GM12878 (cell line): ENCODE measurements around the gene RBPJ. TPM values are rescaled to one million over a fixed set of nuclear protein-coding genes. Genes with fewer than 3 reads are reported as not detected.

Experiments
- ATAC-seq: fragments of 200-7000 bp; cut with Tn5 transposase; 3 replicates; pipeline ENCODE4 v1.9.1; 2020; ENCODE audit warnings: mild to moderate bottlenecking, moderate library complexity
- BruUV-seq: library from RNA; stranded (reverse); fragments of 400-500 nt; replicated peaks from 2 replicates; lab custom pipeline; 2021; lab: Mats Ljungman, UMichigan
- CTCF ChIA-PET: fragments of 300-600 bp; sonication (Branson Sonifier 250); formaldehyde crosslinking; extraction: SDS; loops from one replicate; lab custom pipeline; 2021; ENCODE audit warnings: inconsistent platforms; lab: Yijun Ruan, JAX
- POLR2A ChIA-PET: fragments of 350-600 bp; formaldehyde crosslinking; extraction: SDS; loops from one replicate; lab custom pipeline; 2021; ENCODE audit warnings: inconsistent platforms; lab: Charles Lee
- RAD21 ChIA-PET: fragments of 300-600 bp; sonication (Branson Sonifier 250); formaldehyde crosslinking; loops from one replicate; lab custom pipeline; 2023; ENCODE audit warnings: antibody characterized with exemption; ENCODE audit not compliant: unreplicated experiment; lab: Charles Lee
- SMC1A ChIA-PET: fragments of 300-600 bp; sonication (Branson Sonifier 250); formaldehyde crosslinking; loops from one replicate; lab custom pipeline; 2023; ENCODE audit not compliant: unreplicated experiment, uncharacterized antibody; lab: Charles Lee
- DNase-seq: peaks from one replicate; pipeline ENCODE4 v3.0.0-alpha.2; 2011; ENCODE audit warnings: low read depth, low spot score
- FAIRE-seq: peaks from 3 replicates; lab custom pipeline; 2011; peaks lifted over from hg19 to GRCh38; lab: Jason Lieb, UNC
- H2AFZ ChIP-seq: 2 replicates; pipeline ENCODE4 v1.6.0; 2011; ENCODE audit warnings: low read depth, low read length, control low read depth; ENCODE audit not compliant: control insufficient read depth
- H3K27ac ChIP-seq: 2 replicates; pipeline ENCODE4 v1.5.1; 2011; ENCODE audit warnings: control low read depth; ENCODE audit not compliant: control insufficient read depth, insufficient read depth
- H3K27me3 ChIP-seq, 2 experiments: replicated peaks in 1 of 2; 2 replicates each; pipeline versions ENCODE4 v1.6.0 to v1.6.1; 2011; ENCODE audit warnings: low read length in 1 of 2; ENCODE audit not compliant: control insufficient read depth in 2 of 2, insufficient read depth in 2 of 2
- H3K36me3 ChIP-seq, 2 experiments: 2 replicates each; pipeline ENCODE4 v1.5.1; 2011; ENCODE audit warnings: low read length in 1 of 2; ENCODE audit not compliant: control insufficient read depth in 2 of 2, insufficient read depth in 2 of 2
- H3K4me1 ChIP-seq: 2 replicates; pipeline ENCODE4 v1.6.1; 2011; ENCODE audit warnings: mild to moderate bottlenecking, low read length, moderate library complexity, mixed read lengths; ENCODE audit not compliant: control insufficient read depth, insufficient read depth
- H3K4me2 ChIP-seq: 2 replicates; pipeline ENCODE4 v1.6.0; 2011; ENCODE audit warnings: control low read depth; ENCODE audit not compliant: control insufficient read depth, insufficient read depth
- H3K4me3 ChIP-seq: fragments of 200-600 bp; sonication (generic); 2 replicates; pipeline ENCODE4 v1.5.1; 2016
- H3K79me2 ChIP-seq: 2 replicates; pipeline ENCODE4 v1.6.0; 2011; ENCODE audit warnings: low read length; ENCODE audit not compliant: control insufficient read depth, insufficient read depth
- H3K9ac ChIP-seq: 2 replicates; pipeline ENCODE4 v1.8.0; 2011; ENCODE audit warnings: low read length, control low read depth, mixed read lengths; ENCODE audit not compliant: control insufficient read depth, insufficient read depth
- H3K9me3 ChIP-seq: replicated peaks from 3 replicates; pipeline ENCODE4 v1.5.1; 2011; ENCODE audit warnings: mild to moderate bottlenecking, low read length; ENCODE audit not compliant: control insufficient read depth, insufficient read depth
- H4K20me1 ChIP-seq: 2 replicates; pipeline ENCODE4 v1.6.0; 2011; ENCODE audit not compliant: control insufficient read depth, insufficient read depth
- CREM ChIP-seq: IDR thresholded peaks from 2 replicates; pipeline ENCODE4 v1.6.1; 2014; ENCODE audit warnings: antibody characterized with exemption, low read depth
- JUNB ChIP-seq: IDR thresholded peaks from 2 replicates; pipeline ENCODE4 v1.6.1; 2016; ENCODE audit warnings: antibody characterized with exemption, mild to moderate bottlenecking
- NFYB ChIP-seq: IDR thresholded peaks from 2 replicates; pipeline ENCODE4 v1.6.1; 2011; ENCODE audit warnings: low read depth, mild to moderate bottlenecking, low read length, improper control_type of control experiment, moderate library complexity; ENCODE audit not compliant: insufficient read depth
- SP1 ChIP-seq: IDR thresholded peaks from one replicate; pipeline ENCODE4 v1.6.1; 2011; ENCODE audit warnings: low read depth, low read length
- ZNF384 ChIP-seq: IDR thresholded peaks from 2 replicates; pipeline ENCODE4 v1.6.1; 2012; ENCODE audit warnings: low read depth, mild to moderate bottlenecking, low read length, improper control_type of control experiment, borderline replicate concordance
- WGBS: methylation state at CpG from one replicate; pipeline ENCODE4 v1.1.6; 2016; ENCODE audit warnings: low lambda C conversion rate; ENCODE audit not compliant: insufficient replicate concordance, insufficient coverage; ENCODE audit errors: missing lambda C conversion rate; 5-methylcytosine and 5-hydroxymethylcytosine counted together
- in situ Hi-C: fragments of 300-500 bp; cut with MboI; formaldehyde crosslinking; loops from 9 replicates; pipeline ENCODE4 v1.14.3; 2018; ENCODE audit warnings: mixed read lengths
- intact Hi-C: fragments of 100-400 bp; cut with micrococcal nuclease; formaldehyde crosslinking; loops from one replicate; pipeline ENCODE4 v1.14.2; 2022; ENCODE audit not compliant: unreplicated experiment
- polyA plus RNA-seq, 11 experiments: library from polyadenylated mRNA; depleted of rRNA in 4 of 11; unstranded in 6 of 11; stranded (reverse) in 5 of 11; fragments of >200 nt; fragmentation: Nextera tagmentation in 4 of 11; fragmentation: Illumina TruSeq in 1 of 11; extraction: Ambion mirVana in 4 of 11; extraction: Trizol in 1 of 11; gene quantifications; 1 replicate in 1 of 11; 2 replicates in 10 of 11; pipeline versions ENCODE4 v1.2.1 to v1.2.3, GENCODE V29; 2011 to 2016; ENCODE audit warnings: inconsistent platforms in 2 of 11, missing spikeins in 2 of 11, low read depth in 1 of 11
- total RNA-seq, 4 experiments: library from RNA; depleted of rRNA in 3 of 4; stranded (reverse); fragments of >200 nt in 3 of 4; fragmentation: Illumina TruSeq in 1 of 4; extraction: Trizol in 1 of 4; gene quantifications; 2 replicates each; pipeline versions ENCODE4 v1.2.1 to v1.2.3, GENCODE V29; 2013 to 2021
- TF ChIP-seq, protein P1 (sequence below): fragments of 450-650 bp; IDR thresholded peaks from 2 replicates; pipeline ENCODE4 v1.6.1; 2016; ENCODE audit warnings: mild to moderate bottlenecking
- TF ChIP-seq, protein P2 (sequence below): fragments of 450-650 bp; IDR thresholded peaks from 2 replicates; pipeline ENCODE4 v1.6.1; 2018; ENCODE audit warnings: borderline replicate concordance, mild to moderate bottlenecking; ENCODE audit not compliant: partially characterized antibody
- TF ChIP-seq, protein P3 (sequence below): fragments of 150-350 bp; IDR thresholded peaks from 2 replicates; pipeline ENCODE4 v1.6.1; 2016; ENCODE audit warnings: low read depth, low read length
- TF ChIP-seq, protein P4 (sequence below): fragments of 450-650 bp; IDR thresholded peaks from 2 replicates; pipeline ENCODE4 v1.6.1; 2017; ENCODE audit warnings: mild to moderate bottlenecking

Gene RBPJ
- total and polyA plus RNA-seq, 10 of the 15 experiments (the other 5 are each of a cell fraction or from before 2014, with no cell fraction given) = 24.5 to 87.6 (median 41.6) TPM

DNA sequence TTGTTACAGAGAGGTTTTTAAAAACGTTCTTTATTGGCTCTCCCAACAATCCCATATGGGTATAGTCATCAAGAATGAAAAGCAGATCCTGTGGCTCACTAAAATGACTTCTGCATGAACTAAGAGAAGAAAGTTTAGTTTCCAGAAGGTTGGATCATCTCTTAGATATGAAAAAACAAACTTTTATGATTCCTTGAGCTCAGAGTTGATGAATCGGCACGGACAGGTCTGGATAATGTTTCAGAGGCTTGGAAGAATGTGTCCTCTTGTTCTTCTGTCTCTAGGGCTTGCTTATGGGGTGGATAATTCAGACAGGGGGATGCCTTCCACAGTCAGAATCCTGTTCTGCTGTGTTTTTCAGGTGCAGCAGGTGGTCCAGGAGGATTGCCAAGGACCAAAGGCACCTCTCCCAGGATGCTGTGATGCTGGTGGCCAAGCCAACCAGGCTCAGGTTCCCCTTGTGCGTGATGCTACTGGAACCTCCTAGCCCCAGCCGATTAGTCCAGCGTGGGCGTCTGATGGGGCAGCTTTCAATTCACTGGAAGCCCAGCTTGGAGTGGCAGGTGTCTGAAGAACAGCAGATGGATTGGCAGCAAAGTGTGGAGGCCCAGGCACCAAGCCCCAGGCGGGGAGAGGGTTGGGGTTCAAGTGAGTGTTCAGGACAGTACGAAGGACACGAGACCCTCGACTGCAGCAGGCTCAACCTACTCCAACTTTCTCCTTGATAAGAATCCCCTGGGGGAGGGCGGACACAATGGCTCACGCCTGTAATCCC is 139.1 kb downstream of the RBPJ start:
- FAIRE-seq (no peak), ATAC-seq (no peak), DNase-seq (no peak)
- in situ Hi-C loops (loop anchor here (5.0 kb wide), 1 partner anchor 547 kb away; no protein-coding TSS in a partner anchor), intact Hi-C loops (loop anchor here (2.0 to 5.0 kb wide), 3 partner anchors 261 to 551 kb away; partner anchors contain the start of gene STIM2)
- H2AFZ ChIP-seq = no peak overlapping the region
- BruUV-seq = no TSS peak
- H3K4me3 ChIP-seq = no peak overlapping the region
- H3K9me3 ChIP-seq = no peaks in the 10 kb centered on the region
- ChIA-PET POLR2A (interaction anchor here (0.7 kb wide), 1 partner anchor 756 kb away, joined by 3 read pairs; no protein-coding TSS in a partner anchor), RAD21 (interaction anchor here (0.7 to 1.3 kb wide), 5 partner anchors 44 to 430 kb away, joined by 3 to 5 read pairs (median 3); no protein-coding TSS in a partner anchor), SMC1A (interaction anchor here (1.0 to 2.3 kb wide), 5 partner anchors 20 to 550 kb away, joined by 3 to 7 read pairs (median 4); no protein-coding TSS in a partner anchor), CTCF (interaction anchor here (1.0 to 7.1 kb wide), 5 partner anchors 8 to 589 kb away, joined by 3 to 78 read pairs (median 3); no protein-coding TSS in a partner anchor)
- no peaks in the 10 kb centered on the region for H3K36me3 ChIP-seq
- TF ChIP-seq SP1 (no peak), JUNB (no peak), CREM (no peak), ZNF384 (no peak), NFYB (no peak)
- TF ChIP-seq, protein P1, sequence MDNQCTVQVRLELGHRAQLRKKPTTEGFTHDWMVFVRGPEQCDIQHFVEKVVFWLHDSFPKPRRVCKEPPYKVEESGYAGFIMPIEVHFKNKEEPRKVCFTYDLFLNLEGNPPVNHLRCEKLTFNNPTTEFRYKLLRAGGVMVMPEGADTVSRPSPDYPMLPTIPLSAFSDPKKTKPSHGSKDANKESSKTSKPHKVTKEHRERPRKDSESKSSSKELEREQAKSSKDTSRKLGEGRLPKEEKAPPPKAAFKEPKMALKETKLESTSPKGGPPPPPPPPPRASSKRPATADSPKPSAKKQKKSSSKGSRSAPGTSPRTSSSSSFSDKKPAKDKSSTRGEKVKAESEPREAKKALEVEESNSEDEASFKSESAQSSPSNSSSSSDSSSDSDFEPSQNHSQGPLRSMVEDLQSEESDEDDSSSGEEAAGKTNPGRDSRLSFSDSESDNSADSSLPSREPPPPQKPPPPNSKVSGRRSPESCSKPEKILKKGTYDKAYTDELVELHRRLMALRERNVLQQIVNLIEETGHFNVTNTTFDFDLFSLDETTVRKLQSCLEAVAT = no peak
- TF ChIP-seq, protein P2, sequence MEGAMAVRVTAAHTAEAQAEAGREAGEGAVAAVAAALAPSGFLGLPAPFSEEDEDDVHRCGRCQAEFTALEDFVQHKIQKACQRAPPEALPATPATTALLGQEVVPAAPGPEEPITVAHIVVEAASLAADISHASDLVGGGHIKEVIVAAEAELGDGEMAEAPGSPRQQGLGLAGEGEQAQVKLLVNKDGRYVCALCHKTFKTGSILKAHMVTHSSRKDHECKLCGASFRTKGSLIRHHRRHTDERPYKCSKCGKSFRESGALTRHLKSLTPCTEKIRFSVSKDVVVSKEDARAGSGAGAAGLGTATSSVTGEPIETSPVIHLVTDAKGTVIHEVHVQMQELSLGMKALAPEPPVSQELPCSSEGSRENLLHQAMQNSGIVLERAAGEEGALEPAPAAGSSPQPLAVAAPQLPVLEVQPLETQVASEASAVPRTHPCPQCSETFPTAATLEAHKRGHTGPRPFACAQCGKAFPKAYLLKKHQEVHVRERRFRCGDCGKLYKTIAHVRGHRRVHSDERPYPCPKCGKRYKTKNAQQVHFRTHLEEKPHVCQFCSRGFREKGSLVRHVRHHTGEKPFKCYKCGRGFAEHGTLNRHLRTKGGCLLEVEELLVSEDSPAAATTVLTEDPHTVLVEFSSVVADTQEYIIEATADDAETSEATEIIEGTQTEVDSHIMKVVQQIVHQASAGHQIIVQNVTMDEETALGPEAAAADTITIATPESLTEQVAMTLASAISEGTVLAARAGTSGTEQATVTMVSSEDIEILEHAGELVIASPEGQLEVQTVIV = no peak
- TF ChIP-seq, protein P3, sequence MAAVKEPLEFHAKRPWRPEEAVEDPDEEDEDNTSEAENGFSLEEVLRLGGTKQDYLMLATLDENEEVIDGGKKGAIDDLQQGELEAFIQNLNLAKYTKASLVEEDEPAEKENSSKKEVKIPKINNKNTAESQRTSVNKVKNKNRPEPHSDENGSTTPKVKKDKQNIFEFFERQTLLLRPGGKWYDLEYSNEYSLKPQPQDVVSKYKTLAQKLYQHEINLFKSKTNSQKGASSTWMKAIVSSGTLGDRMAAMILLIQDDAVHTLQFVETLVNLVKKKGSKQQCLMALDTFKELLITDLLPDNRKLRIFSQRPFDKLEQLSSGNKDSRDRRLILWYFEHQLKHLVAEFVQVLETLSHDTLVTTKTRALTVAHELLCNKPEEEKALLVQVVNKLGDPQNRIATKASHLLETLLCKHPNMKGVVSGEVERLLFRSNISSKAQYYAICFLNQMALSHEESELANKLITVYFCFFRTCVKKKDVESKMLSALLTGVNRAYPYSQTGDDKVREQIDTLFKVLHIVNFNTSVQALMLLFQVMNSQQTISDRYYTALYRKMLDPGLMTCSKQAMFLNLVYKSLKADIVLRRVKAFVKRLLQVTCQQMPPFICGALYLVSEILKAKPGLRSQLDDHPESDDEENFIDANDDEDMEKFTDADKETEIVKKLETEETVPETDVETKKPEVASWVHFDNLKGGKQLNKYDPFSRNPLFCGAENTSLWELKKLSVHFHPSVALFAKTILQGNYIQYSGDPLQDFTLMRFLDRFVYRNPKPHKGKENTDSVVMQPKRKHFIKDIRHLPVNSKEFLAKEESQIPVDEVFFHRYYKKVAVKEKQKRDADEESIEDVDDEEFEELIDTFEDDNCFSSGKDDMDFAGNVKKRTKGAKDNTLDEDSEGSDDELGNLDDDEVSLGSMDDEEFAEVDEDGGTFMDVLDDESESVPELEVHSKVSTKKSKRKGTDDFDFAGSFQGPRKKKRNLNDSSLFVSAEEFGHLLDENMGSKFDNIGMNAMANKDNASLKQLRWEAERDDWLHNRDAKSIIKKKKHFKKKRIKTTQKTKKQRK = no peak
- TF ChIP-seq, protein P4, sequence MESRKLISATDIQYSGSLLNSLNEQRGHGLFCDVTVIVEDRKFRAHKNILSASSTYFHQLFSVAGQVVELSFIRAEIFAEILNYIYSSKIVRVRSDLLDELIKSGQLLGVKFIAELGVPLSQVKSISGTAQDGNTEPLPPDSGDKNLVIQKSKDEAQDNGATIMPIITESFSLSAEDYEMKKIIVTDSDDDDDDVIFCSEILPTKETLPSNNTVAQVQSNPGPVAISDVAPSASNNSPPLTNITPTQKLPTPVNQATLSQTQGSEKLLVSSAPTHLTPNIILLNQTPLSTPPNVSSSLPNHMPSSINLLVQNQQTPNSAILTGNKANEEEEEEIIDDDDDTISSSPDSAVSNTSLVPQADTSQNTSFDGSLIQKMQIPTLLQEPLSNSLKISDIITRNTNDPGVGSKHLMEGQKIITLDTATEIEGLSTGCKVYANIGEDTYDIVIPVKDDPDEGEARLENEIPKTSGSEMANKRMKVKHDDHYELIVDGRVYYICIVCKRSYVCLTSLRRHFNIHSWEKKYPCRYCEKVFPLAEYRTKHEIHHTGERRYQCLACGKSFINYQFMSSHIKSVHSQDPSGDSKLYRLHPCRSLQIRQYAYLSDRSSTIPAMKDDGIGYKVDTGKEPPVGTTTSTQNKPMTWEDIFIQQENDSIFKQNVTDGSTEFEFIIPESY = no peak
- WGBS = 46% methylated on average over 13 of the region's 13 CpGs
- no peaks in the 10 kb centered on the region for H4K20me1 ChIP-seq
- H3K27me3 ChIP-seq = no peaks in the 10 kb centered on the region
- no peaks in the 10 kb centered on the region for H3K79me2 ChIP-seq
- H3K27ac ChIP-seq = no peak overlapping the region
- H3K4me2 ChIP-seq = no peak overlapping the region
- H3K9ac ChIP-seq = no peak overlapping the region
- no peaks in the 10 kb centered on the region; the same call in 1 of the 2 replicates for H3K4me1 ChIP-seq
